Forelimb muscle (tissue), 1 donor: ENCODE measurements around the gene S1PR5. TPM values are rescaled to one million over a fixed set of nuclear protein-coding genes. Genes with fewer than 3 reads are reported as not detected.

Experiments
- DNase-seq: peaks from one replicate; pipeline ENCODE4 v3.0.0-alpha.2; 2013; ENCODE audit warnings: low read depth
- polyA plus RNA-seq: library from polyadenylated mRNA; unstranded; fragments of 120-200 nt; gene quantifications from one replicate; pipeline ENCODE4 v1.2.1, GENCODE V29; 2013; ENCODE audit not compliant: insufficient read length

Gene S1PR5
- polyA plus RNA-seq, 1 donor, result 1.1 TPM

- no peak for DNase-seq
Observed at GRCh38 chr19:10514211-10515145, 2.8 kb downstream of the S1PR5 start.

- no peak for DNase-seq
Observed at GRCh38 chr19:10513223-10513622, 4.0 kb downstream of the S1PR5 start.

DNA sequence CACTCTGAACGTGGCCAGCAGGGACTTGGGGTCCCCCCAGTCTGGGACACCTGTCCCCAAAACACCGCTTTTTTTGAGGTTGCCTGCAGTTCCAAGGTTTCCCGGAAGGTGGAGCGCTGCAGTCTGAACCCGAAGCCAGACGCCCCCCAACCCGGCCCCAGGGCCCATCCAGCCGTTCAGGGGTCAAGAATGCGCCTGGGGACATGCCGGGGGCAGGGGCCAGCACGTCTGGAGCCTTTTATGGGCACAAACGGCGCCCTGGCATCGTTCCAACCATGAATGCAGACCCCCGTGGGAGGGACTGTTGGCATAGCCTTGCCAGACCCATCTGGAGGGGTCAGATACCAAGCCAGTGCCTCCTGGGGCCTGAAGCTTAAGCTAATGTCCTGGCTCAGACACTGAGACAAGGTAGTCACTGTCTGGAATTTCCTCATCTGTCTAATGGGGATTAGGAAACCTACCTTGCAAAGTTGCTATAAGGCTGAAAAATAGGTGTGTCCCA is 6.9 kb downstream of the S1PR5 start:
- DNase-seq, result no peak

GRCh38 chr19:10508707-10509106 is 8.5 kb downstream of the S1PR5 start:
- DNase-seq, result no peak

DNA sequence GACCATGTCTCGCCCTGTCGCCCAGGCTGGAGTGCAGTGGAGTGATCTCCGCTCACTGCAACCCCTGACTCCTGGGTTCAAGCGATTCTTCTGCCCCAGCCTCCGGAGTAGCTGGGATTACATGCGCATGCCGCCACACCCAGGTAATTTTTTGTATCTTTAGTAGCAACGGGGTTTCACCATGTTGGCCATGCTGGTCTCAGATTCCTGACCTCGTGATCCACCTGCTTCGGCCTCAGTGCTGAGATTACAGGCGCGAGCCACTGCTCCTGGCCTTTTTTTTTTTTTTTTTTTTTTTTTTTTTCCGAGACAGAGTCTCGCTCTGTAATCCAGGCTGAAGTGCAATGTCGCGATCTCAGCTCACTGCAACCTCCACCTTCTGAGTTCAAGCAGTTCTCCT is 9.2 kb downstream of the S1PR5 start:
- DNase-seq, result no peak

GRCh38 chr19:10505583-10506229 is 11.5 kb downstream of the S1PR5 start:
- DNase-seq, result no peak

- DNase-seq, result no peak
Observed at GRCh38 chr19:10503002-10503789, 14.1 kb downstream of the S1PR5 start, which contains the start of gene KEAP1. Gene KEAP1, minus strand, starts transcription at chr19:10503356. Its CDS starts 3,323 bp downstream, at chr19:10500033.

DNA sequence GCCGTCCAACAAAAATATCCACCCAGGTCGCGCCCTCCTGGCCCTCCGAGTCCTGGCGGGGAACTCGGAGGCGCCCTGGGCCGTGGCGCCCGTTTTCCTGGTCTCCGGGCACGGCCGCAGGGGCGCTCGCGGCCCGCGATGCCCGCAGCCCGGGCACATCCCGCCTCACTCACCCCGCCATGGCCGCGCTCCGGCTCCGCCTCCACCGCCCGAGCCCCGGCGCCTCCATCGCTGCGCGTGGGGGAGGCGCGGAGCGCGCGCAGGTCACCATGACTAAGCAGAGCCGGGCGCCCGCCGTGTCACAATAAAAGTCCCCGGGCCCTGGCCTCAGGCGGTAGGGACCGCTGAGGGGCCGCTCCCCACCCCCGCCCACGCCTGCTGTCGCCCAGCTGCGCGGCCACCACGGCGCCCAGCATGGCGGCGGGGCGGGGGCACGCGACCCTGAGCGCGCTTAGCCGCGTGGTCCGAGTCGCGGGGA is 14.7 kb downstream of the S1PR5 start:
- DNase-seq, result peak; percentile 83

GRCh38 chr19:10501971-10502523 is 15.2 kb downstream of the S1PR5 start:
- no peak for DNase-seq

DNA sequence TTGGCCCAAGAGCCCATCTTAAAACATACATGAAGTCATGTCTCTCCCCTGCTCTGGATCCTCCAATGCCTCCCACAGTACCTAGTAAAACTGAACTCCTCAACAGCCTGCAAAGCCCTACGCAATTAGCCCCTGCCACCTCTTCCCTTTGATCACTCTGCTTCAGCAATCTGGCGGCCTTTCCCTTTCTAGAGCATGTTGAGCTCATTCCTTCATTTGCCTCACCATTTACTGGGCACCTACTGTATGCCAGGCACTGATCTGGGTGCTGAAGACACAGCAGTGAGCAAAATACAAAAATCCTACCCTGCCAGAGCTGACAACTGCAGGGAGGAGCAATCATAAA is 17.0 kb downstream of the S1PR5 start:
- DNase-seq, result no peak

DNA sequence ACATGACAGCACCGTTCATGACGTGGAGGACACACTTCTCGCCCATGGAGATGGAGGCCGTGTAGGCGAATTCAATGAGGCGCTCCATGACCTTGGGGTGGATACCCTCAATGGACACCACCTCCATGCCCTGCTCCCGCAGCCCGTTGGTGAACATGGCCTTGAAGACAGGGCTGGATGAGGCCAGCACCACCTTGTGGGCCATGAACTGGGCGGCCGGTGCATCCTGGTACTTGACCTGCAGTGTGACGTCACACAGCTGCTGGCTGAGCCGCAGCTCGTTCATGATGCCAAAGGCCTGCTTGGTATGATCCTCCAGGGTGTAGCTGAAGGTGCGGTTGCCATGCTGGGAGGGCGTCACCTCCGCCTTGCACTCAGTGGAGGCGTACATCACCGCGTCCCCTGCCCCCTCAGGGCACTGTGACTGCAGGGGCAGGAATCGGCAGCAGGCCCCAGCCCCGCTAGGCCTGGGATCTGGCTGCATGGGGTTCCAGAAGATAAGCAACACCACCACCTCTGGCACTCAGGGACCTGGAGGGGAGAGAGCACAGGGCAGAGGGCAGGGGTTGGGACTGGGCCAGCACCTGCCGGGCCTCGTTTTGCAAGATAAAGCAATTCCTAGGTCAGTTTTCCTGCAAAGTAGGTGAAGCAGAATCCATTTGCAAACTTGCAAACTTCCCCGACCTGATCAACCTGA is 17.5 kb downstream of the S1PR5 start:
- DNase-seq, result no peak

DNA sequence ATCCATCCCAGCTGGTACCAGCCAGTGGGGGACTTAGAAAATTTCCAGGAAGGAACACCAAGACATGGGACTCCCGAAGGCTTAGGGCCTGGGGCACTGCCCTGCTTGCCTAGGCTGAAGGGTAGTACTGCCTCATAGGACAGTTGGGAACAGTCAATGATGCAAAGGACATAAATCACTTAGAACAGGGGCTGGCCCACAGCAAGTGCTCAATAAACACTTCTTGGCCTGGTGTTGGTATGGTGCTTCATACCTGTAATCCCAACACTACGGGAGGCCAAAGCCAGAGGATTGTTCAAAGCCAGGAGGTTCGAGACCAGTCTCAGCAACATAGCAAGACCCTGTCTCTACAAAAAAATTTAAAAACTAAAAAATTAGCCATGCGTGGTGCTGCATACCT is 19.9 kb downstream of the S1PR5 start:
- no peak for DNase-seq

- DNase-seq, result no peak
Observed at GRCh38 chr19:10491472-10492047, 25.7 kb downstream of the S1PR5 start.

- no peak for DNase-seq
Observed at GRCh38 chr19:10486551-10486950, 30.7 kb downstream of the S1PR5 start.

- peak; percentile 89 for DNase-seq
Observed at GRCh38 chr19:10478903-10479384, 38.3 kb downstream of the S1PR5 start.

- no peak for DNase-seq
Observed at GRCh38 chr19:10478476-10478875, 38.8 kb downstream of the S1PR5 start.

DNA sequence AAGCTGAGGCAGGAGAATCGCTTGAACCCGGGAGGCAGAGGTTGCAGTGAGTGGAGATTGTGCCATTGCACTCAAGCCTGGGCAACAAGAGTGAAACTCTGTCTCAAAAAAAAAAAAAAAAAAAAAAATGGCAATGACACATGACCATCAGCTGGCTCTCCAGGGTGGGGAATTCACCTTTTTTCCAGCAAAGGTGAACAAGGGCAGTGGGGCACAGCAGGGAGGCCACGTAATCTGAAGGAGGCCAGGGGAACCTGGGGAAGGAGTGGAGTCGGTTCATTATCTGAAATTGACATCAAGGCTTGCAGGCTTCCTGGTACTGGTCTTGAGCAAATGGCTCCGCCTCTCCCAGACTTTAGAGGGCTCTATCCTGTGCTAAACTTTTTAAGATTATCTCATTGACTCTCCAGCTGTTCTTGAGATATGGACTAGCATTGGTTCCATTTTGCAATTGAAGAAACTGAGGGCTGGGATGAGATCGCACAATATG is 42.2 kb downstream of the S1PR5 start:
- no peak for DNase-seq

- DNase-seq, result no peak
Observed at GRCh38 chr19:10473192-10473591, 44.1 kb downstream of the S1PR5 start.

DNA sequence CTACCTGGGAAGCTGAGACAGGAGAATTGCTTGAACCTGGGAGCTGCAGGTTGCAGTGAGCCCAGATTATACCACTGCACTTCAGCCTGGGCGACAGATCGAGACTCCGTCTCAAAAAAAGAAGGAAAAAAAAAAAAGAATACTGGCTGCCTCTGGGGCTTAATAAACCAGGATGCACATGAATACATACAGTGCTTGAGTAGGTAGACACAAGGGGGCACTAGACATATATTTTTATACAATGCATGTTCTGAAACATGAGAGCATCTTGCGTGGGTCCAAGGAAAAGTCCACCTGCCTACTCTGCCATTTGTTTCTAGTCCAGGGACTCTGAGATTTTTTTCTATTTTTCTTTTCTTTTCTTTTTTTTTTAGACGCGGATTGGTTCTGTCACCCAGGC is 45.3 kb downstream of the S1PR5 start:
- DNase-seq, result no peak

- no peak for DNase-seq
Observed at GRCh38 chr19:10468133-10468532, 49.1 kb downstream of the S1PR5 start.
